Lung (tissue), 16 donors: ENCODE data around the gene ADGRF5. TPM values are rescaled to one million over a fixed set of nuclear protein-coding genes. Genes with fewer than 3 reads are reported as not detected.

Experiments used
- ATAC-seq: fragments of 200-7000 bp; cut with Tn5 transposase; one replicate; pipeline ENCODE4 v1.9.1; 2020; ENCODE audit warnings: moderate number of reproducible peaks; ENCODE audit not compliant: insufficient read depth, low FRiP score
- DNase-seq, 3 donors: peaks; one replicate each; pipeline ENCODE4 v3.0.0-alpha.2; 2013 to 2017
- H3K27ac ChIP-seq, 2 donors: one replicate each; pipeline ENCODE4 v1.5.1; 2013; ENCODE audit warnings: mild to moderate bottlenecking in 2 of 2, moderate library complexity in 2 of 2, control low read depth in 1 of 2, inconsistent platforms in 1 of 2, low read depth in 1 of 2, low read length in 1 of 2
- H3K27me3 ChIP-seq, 3 donors: one replicate each; pipeline ENCODE4 v1.5.1; 2013; ENCODE audit warnings: low read length in 2 of 3; ENCODE audit not compliant: control insufficient read depth in 3 of 3, insufficient read depth in 3 of 3
- H3K36me3 ChIP-seq, 4 donors: one replicate each; pipeline ENCODE4 v1.5.1; 2013; ENCODE audit warnings: low read length in 4 of 4, mild to moderate bottlenecking in 1 of 4, moderate library complexity in 1 of 4; ENCODE audit not compliant: control insufficient read depth in 4 of 4, insufficient read depth in 4 of 4
- H3K4me1 ChIP-seq, 5 donors: one replicate each; pipeline ENCODE4 v1.5.1; 2013; ENCODE audit warnings: low read length in 5 of 5, mild to moderate bottlenecking in 2 of 5, moderate library complexity in 1 of 5; ENCODE audit not compliant: control insufficient read depth in 5 of 5, insufficient read depth in 5 of 5
- H3K4me3 ChIP-seq: one replicate; pipeline ENCODE4 v1.5.1; 2013; ENCODE audit warnings: mild to moderate bottlenecking, control low read depth, moderate library complexity
- H3K9ac ChIP-seq, 2 donors: one replicate each; pipeline ENCODE4 v1.5.1; 2013; ENCODE audit warnings: low read length in 2 of 2, control low read depth in 1 of 2; ENCODE audit not compliant: insufficient read depth in 1 of 2
- H3K9me3 ChIP-seq, 4 donors: one replicate each; pipeline ENCODE4 v1.5.1; 2013; ENCODE audit warnings: low read length in 3 of 4, mild to moderate bottlenecking in 1 of 4, moderate library complexity in 1 of 4; ENCODE audit not compliant: control insufficient read depth in 4 of 4, insufficient read depth in 3 of 4
- CTCF ChIP-seq: IDR thresholded peaks from 2 replicates; pipeline ENCODE4 v1.5.1; 2012; ENCODE audit warnings: mild to moderate bottlenecking; ENCODE audit errors: control extremely low read depth, extremely low read depth
- WGBS, 2 donors: extraction: QIAGEN DNeasy Blood & Tissue Kit; methylation state at CpG; one replicate each; pipeline ENCODE4 v1.1.7; 2013; 5-methylcytosine and 5-hydroxymethylcytosine counted together
- long read RNA-seq, 5 donors: transcript quantifications; one replicate each; lab custom pipeline, GENCODE V29; 2026
- polyA plus RNA-seq, 2 donors: library from polyadenylated mRNA; stranded (reverse); fragments of 200-250 nt; gene quantifications; one replicate each; pipeline ENCODE4 v1.2.1, GENCODE V29; 2013
- total RNA-seq, 2 donors: library from RNA; depleted of rRNA in 1 of 2; stranded (reverse); fragments of >200 nt in 1 of 2; gene quantifications; one replicate each; pipeline ENCODE4 v1.2.1, GENCODE V29; 2014 to 2021
- donor health status: control.
- donor health status: control.
- donor health status: Bipolar disorder and iron deficiency.
- donor health status: healthy.
- donor health status: DM: yes; HTN: yes; CAD: no.

Gene ADGRF5
- total RNA-seq (100 to 1,000 TPM; 206 to 339 TPM), polyA plus RNA-seq (10 to 100 TPM; 71.3 to 78.0 TPM)
- long read RNA-seq, donor 1, full-length matches to known transcripts: 6 of 74 reads
- long read RNA-seq, donor 1, partial matches to known transcripts: 68 of 74 reads
- long read RNA-seq, donor 1, other reads (novel, unspliced or antisense): 0 of 74 reads
- long read RNA-seq, donor 2, partial matches to known transcripts: 14 of 14 reads
- long read RNA-seq, donor 2, other reads (novel, unspliced or antisense): 0 of 14 reads
- long read RNA-seq, donor 3, full-length matches to known transcripts: 3 of 29 reads
- long read RNA-seq, donor 3, partial matches to known transcripts: 26 of 29 reads
- long read RNA-seq, donor 3, other reads (novel, unspliced or antisense): 0 of 29 reads
- long read RNA-seq, donor 4, partial matches to known transcripts: 12 of 12 reads
- long read RNA-seq, donor 4, other reads (novel, unspliced or antisense): 0 of 12 reads
- long read RNA-seq, donor 5, full-length matches to known transcripts: 3 of 127 reads
- long read RNA-seq, donor 5, partial matches to known transcripts: 124 of 127 reads
- long read RNA-seq, donor 5, other reads (novel, unspliced or antisense): 0 of 127 reads

- WGBS, 2 donors: 43 to 67% methylated on average over 13 of the region's 13 CpGs
- H3K36me3 ChIP-seq: no peaks in the 10 kb centered on the region
- H3K4me1 ChIP-seq: peaks cover 0 to 14% (median 8%) of the 10 kb centered on the region in 5 donors
- TF ChIP-seq CTCF: no peak
- H3K9ac ChIP-seq: peak within 1 kb of the TSS in 1 of 2 donors; percentile 34
- peak within 1 kb of the TSS; percentile 81 to 98 for H3K27ac ChIP-seq
- H3K9me3 ChIP-seq: peaks cover 0 to 3% (median 0%) of the 10 kb centered on the region in 4 donors
- ATAC-seq: peak; percentile 51
- peak; percentile 53 to 78 (median 56) for DNase-seq
- no peaks in the 10 kb centered on the region for H3K27me3 ChIP-seq
- H3K4me3 ChIP-seq: peak within 1 kb of the TSS; percentile 62
Measured at GRCh38 chr6:46921731-46922130, at the start of gene ADGRF5. ADGRF5 (minus strand) TSS chr6:46921938; CDS start chr6:46906762, 15,176 bp downstream.

GRCh38 chr6:46969206-46969605, 47.5 kb upstream of the ADGRF5 start:
- no peak overlapping the region for H3K27ac ChIP-seq
- no peak for ATAC-seq
- peaks cover 0 to 5% (median 0%) of the 10 kb centered on the region in 5 donors for H3K4me1 ChIP-seq
- TF ChIP-seq CTCF: no peak
- H3K27me3 ChIP-seq: no peaks in the 10 kb centered on the region
- H3K9me3 ChIP-seq: no peaks in the 10 kb centered on the region
- 54 to 63% methylated on average over 1 of the region's 1 CpG for WGBS, 2 donors
- no peak overlapping the region for H3K4me3 ChIP-seq
- DNase-seq: no peak
- H3K9ac ChIP-seq: no peak overlapping the region
- H3K36me3 ChIP-seq: no peaks in the 10 kb centered on the region

- Histone ChIP-seq H3K9ac (no peak overlapping the region), H3K36me3 (no peaks in the 10 kb centered on the region), H3K4me1 (peaks cover 0 to 9% (median 0%) of the 10 kb centered on the region in 5 donors), H3K4me3 (no peak overlapping the region), H3K9me3 (no peaks in the 10 kb centered on the region), H3K27ac (no peak overlapping the region), H3K27me3 (no peaks in the 10 kb centered on the region)
- ATAC-seq (no peak), DNase-seq (no peak)
- no peak for TF ChIP-seq CTCF
Measured at GRCh38 chr6:46967826-46968349, 46.1 kb upstream of the ADGRF5 start.
